GM18867 (cell line): ENCODE data around the gene POLA1.

Experiments used
- ATAC-seq: cut with Tn5 transposase; IDR thresholded peaks from one replicate; pipeline ENCODE4 v1.9.1; 2021; ENCODE audit warnings: mild to moderate bottlenecking, moderate library complexity; ENCODE audit not compliant: unreplicated experiment

Gene POLA1

DNA sequence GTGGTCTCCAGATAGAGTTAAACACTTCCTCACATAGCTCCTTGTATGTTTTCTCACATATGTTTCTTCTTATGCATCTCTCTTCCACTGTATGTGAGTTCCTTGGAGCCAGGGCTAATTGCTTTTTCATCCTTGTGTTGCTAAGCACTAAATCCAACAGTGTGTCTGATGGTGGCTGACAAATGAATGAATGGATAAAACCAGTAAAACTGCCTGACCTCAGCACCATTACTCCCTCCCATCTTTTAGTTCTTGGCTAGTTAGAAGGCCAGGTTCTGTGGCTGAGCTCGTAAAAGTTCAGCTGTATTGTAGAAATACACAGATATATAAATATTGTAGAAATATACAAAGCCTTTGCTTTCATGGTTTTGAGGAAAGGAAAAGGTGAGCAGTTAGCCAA lies 271.7 kb downstream of the POLA1 start:
- no peak for ATAC-seq

DNA sequence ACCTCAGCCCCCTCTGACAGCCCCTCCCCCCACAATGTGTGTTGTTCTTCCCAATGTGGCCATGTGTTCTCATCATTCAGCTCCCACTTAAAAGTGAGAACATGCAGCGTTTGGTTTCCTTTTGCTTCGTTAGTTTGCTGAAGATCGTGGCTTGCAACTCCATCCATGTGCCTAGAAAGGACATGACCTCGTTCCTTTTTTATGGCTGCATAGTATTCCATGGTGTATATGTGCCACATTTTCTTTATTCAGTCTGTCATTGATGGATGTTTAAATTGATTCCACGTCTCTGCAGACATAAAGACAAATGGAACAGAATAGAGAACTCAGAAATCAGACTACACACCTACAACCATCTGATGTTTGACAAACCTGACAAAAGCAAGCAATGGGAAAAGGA lies 276.1 kb downstream of the POLA1 start:
- no peak for ATAC-seq

DNA sequence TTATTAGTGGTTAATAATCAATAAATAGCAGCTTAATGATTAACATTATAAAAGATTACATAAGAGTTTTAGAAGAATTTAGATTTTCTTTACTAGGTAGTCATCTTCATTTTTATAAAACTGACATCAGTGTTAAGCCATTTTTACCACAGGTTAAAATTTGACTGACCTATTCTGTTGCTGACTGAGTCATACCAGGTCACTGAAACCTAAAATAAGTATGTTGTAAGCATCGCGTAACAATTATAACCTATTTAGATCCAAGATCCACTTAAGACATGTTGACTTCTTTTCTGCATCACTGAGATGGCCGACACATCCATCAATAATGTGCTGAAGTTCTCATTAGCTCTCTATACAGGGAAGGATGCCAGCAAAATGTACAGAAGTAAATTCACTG lies 285.4 kb downstream of the POLA1 start:
- ATAC-seq: no peak

DNA sequence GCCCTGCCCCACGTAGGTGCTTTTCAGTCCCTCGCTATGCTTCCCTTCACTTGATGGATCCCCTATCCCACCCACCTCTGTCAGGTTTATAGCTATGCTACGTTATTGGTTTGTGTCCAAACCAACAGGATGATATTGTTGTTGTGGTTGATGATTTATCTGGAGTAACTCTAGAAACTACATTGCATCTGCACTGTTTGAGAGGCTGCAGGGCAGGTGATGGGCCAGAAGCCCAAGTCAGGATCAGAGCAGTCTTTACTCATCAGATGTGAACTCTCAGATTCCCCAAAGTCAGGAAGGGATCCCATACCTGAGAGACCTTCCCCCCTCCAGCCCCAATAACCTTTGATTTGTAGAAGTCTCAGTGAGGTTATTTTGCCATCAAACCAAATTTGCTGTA lies 287.3 kb downstream of the POLA1 start:
- no peak for ATAC-seq

DNA sequence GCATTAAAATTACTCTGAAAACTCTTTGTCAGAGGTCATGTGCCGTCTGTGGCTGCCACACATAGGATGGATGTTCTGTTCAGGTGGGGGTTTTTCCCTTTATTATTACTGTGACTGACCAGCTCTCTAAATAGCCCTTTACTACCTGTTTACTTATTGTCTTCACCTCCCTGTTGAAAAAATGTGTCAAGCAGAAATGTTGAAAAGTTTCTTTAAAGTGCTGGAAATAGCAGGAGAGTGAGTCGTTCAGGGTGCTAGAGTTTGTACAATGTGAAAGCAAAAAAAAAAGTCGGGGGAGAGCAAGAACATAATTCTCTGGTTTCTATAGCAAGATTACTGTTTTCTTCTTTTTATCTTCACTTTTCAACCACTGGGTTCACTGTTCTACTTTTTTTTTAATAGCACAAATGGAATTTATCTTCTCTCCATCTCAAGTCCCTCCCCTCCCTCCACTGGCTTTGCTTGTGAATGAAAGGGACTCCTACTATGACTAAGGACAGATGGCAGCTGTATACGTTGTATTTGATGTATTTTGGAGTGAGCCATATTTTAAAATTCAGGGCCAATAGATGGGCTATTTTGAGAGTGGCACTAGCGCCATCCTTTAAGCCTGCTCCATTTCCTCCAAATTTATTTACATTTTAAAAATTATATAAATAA lies 288.7 kb downstream of the POLA1 start:
- ATAC-seq: no peak

DNA sequence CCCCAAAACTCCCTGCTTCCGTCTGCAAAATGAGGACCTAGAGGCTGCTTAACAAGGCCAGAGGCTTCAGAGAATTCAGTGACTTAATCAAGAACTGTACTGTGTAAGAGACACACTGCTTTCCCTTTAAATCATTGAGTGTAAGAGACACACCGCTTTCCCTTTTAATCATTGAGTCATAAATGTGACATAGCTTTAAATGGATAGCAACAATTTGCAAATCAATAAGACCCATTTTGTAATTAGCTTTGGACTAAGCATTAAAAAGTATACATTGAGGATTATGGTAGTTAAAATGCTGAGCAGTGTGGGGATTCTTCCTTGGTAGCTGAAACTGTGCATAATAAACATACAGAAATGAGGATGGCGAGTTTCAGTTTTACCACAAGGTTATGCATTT lies 290.2 kb downstream of the POLA1 start:
- ATAC-seq: no peak

DNA sequence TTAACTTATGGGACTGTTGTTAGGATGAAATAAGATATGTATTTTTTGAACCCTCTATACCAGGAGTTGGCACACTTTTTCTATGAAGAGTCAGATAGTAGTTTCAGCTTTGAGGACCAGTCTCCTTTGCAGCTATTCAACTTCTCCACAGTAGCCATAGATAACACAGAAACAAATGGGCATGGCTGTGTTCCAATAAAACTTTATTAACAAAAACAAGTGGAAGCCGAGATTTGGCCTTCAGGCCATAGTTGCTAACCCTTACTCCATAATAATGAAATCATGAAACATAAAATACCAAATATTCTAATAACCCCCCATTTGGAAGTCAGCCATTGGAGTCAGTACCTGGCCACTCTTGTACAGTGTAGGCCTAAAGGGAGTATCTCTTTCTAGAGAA lies 291.4 kb downstream of the POLA1 start:
- ATAC-seq: no peak

DNA sequence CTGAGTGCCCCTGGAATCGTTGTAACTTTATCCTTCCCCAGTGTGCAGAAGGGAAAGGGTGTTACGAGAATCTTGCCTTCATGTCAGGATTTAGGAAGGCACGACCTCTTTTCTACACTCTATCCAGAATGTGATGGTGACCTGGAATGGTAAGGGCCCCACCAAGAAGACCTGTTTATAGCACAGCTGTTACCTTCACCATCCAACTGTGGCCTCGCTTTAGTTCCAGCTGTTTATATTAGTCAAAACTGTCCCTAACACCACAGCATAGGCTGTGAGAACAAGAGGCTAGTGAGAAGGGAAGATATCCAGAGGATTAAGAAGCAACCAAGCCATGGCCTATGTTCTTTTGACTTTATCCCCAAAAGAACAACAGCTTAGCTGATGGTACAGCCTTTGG lies 294.0 kb downstream of the POLA1 start:
- no peak for ATAC-seq

DNA sequence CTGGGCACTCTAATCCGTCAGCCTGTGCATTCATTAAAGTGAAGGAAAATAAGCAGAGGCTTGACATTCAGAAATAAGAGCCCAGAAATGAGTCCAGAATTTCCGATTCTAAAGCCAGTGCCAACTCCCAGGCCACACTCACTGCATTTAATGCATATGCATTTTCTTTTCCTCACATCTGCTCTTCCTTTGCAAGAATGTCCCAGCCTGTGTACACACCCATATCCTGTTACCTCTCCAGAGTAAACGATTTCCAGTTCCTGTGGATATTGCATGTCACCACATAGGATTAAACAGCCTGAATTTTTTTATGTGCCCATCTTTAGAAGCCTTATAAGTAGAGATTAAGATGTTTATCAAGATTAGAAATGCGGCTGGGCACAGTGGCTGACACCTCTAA lies 294.6 kb downstream of the POLA1 start:
- ATAC-seq: no peak

DNA sequence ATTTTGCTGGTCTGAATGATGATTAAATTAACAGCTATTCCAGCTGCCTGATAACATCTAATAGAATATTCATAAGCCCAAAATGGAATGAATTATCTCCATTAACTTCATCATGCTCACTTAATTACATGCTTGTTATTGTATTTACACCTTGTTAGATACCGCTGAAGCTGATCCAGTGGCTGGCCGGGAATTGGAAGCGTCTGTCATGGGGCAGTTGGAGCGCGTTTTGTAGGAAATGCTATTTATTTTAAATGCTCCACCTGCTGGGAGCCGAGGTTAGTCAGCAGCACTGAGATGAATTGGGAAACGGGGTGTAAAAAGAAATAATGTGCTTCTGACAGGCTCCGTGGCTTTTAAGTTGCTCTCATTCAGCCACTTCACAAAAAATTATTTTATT lies 296.8 kb downstream of the POLA1 start:
- ATAC-seq: no peak

DNA sequence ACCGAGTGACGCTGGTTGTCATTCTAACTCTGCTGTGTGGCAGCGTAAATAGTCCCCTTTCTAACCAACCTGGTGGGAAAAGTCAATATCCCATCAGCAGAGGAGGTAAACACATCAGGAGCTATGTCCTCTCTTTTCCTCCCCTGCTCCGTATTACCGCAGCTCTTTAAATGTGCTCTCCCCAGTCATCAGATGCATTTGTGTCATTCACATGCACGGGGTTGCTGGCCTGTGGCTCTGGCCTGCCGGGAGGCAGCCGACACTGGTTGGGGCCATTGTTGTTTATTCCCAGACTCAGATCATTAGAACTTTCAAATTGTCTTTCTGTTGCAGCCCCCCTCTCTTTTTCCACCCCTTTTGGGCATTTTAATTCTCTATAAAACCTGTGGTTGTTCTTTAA lies 300.2 kb downstream of the POLA1 start:
- no peak for ATAC-seq

DNA sequence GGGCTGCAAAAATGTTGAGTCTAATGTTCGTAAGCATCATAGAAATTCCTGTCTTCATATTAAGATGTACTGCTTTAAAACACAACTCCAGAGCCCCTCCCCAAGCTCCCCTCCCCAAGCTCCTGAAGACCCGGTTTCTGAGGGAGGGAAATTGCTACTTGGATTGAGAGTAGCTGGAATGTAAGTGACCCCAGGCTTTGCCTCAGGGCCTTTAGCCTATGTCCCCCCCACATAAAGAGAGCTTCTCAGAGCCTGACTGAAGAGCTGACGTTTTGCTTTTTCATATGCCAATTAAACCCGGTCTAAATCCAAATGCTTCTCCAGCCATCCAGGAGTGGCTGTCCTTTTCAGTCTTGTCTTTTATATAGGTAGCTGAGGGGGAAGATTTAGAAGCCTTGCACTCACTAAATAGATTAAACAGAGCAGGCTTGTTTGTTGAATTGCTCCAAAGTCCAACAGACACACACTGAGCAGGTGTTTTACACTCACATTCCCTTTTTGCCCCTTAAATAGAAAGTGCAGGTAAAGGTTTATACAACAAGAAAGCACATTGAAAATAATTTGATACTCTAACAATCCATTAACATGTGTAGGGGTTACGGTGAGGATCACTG lies 302.5 kb downstream of the POLA1 start:
- ATAC-seq: no peak

DNA sequence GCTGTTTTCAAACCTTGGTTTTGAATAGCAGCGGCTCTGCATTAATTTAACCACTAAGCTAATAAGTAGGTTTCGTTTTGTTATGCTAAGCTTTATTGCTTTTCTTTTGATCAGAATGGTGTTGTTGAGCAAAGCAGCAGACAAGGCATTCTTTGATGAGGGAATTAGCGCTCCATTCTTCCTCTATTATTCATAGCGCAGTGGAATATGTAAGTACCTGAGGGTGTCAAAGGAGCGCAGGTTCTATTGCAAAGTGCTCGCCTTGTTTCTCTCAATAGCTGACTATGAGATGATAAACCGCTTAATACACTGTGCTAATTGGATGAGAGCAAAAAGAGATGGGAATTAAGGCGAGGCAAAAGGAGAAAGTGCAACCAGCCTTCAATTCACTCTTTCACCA lies 305.8 kb downstream of the POLA1 start:
- no peak for ATAC-seq

DNA sequence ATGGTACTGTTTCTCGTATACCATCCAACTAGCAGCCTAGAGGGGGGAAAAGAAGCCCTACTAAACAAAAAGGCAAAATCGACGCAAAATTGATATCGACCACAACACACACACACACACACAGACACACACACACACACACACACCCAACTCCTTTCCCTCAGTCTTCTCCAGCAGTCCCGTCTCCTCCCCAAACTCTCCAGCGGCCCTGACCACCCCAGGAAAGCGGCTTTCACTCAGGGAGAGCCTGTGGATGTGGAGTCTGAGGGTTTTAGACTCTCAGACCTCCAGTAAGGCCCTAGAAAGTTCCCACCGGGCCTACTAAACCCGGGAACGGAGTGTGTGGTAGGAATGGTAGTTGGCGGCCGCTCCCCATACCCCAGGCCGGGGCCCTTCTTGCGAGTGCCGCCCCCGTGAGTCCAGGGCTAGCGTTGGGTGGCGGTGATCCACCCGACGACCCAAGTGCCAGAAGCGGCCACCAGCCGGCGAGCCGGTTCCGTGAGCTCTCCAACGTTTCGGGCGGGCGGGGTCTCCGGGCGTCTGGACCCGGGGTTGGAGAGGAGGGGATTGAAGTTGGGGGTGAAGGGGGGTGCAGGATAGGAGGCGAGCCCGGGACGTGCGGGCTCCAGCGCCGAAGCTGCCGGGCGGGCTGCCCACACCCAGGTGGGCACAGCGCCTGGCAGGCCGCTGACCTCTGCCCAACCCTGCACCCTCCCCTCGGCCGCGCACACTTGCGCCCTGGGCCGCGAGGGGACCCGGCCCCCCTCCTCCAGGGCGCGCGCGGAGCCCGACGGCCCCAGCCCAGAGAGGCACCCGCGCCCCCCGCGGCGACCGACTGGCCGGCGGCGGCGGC lies 308.3 kb downstream of the POLA1 start:
- ATAC-seq: no peak

DNA sequence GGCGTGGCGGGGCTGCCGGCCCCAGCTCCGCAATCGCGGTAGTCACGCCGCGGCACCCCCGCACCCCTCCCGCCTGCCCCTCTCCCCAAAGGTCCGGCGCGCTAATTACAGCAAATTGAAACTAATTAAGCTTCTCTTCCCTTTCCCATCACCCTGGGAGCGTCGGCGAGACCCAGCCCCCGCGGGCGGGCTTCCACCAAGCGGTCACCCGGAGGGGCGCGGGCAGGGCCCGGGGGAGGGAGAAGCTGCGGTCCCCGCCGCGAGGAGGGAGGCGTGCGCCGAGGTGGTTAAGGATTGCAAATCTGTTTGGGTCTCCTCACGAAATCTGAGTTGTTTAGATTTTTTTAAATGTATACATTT lies 308.9 kb downstream of the POLA1 start:
- ATAC-seq: no peak

DNA sequence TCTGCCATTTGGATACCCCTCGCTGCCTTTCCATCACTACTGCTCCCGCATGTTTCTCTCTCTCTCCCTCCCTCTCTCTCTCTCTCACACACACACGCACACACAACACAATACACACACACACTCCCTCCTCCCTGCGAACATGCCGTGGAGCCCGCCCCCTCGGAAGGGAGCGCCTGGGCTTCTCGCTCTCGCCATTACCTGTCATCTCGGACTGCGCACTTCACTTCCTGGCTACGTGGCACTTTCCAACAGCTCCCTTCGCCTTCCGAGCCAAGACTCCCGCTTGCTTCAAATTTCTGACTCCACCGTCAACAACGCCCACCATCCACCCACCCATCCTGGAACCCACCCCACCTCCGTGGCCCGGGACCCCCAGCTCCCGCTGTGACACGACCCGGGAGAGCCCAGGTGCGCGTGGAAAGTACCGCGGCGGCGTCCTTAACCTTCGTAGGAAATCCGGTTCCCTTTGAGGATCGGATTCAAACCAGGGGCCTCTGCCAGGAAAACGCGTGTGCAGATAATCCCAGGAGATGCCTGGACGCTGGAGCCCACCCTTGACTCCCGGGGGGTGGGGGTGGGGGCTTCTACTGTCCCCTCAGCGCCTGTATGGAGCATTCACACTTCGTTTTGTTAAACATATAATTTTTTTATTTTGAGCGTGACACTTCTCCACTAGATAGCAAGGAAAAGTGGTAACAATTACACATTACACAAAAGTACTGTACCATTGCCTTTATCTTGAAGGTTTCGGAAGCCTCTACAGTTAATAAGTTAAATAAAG lies 309.5 kb downstream of the POLA1 start:
- no peak for ATAC-seq

DNA sequence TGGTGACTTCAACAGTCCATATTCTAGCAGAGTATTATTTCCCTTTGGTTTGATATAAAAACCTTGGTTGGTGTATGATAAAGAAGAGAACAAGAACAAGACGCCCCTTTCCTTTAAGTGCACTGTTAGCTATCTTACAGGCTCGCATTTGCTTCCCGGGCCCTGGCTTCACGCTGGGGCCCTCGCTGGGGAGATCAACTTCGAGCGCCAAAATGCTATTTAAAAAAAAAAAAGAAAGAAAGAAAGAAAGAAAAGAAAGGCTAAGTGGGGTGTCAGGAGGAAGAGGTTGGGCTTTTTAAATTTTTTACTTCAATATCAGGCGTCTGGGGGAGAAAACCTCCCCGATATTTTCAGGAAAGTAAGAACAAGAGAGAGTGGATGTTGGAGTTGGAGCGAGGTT lies 310.3 kb downstream of the POLA1 start:
- no peak for ATAC-seq

DNA sequence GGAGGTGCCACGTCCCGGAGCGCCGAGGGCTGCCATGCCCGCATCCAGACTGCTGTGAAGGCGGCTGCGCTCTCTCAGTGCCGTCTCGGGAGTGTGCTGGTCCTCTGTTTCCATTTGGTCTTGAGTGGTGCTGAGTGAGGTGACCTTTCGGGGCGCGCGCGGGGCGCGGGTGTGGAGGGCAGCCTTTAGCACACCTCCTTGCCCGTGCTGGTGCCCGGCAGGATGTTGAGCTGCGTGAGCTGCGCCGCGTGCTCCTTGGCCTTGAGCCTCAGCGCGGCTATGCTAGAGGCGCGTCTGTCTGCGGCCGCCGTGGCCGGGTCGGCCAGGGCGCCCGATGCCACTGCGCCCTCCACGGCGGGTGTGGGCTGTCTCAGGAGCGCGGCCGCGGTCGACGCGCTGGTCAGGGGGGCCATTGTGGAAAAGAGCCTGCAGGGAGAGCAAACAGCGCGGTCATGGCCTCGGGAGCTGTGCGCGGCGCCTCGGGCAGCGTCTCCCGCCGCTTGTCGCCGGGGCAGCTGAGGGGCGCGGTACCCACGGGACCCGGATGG lies 310.8 kb downstream of the POLA1 start:
- ATAC-seq: no peak

DNA sequence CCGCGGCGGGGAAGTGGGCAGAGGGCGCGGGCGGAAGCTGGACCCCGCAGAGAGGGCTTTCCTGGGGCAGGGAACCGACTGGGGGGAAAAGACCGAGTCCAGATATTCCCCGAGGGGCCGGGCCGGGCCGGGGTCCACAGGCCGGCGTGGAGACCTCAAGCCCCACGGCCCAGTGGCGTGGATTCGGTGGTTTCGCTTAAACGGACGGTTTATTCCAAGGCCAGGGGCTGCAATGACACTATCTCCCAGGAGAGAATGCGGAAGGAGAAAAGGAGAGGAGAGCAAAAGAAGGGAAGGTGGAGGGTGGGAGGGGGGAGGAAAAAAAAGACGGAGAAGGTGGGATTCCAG lies 311.3 kb downstream of the POLA1 start:
- ATAC-seq: no peak

DNA sequence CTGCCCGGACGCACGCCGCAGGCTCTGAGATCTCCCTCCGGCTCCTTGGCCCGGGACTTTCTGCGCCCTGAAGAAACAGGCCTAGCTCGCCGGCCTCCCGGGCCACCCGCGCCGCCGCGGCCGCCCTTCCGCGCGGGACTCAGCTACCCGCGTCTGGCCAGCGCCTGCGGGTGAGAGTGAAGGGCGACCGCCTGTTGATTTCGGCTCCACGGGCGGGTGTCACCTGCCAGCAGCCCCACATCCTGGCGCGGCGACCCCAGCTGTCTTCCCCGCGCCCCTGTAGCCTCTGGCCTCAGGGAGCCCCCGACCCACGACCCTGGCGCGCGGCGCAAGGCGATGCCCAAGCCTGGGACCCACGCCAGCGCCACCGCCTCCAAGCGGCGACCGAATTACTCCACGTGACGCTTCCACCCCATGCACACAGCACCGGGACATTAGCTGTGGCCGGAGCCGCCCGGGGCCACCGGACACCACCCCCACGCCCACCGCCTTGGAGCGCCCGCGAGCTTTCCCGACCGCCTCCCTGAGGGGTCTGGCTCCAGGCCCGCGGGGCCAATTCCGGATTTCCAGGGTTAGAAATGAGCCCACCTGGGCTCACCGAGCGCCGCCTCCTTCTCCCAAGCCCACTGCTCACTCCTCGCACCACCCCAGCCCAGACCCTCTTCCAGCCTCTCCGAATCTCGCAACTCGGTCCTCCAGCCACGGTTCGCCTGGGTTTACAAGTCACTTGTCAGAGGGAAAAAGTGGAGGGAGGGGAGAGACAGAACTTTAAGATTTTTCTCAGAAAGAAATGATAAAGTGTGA lies 311.9 kb downstream of the POLA1 start:
- no peak for ATAC-seq
